GM18861 (cell line): ENCODE data around the gene WEE2.
"Not testable (repeated sequence)": the region's sequence is repeated elsewhere in the genome, so short reads cannot be mapped to it uniquely, and the experiment has no call there.

Source experiments
- ATAC-seq: cut with Tn5 transposase; IDR thresholded peaks from one replicate; pipeline ENCODE4 v1.9.1; 2021; ENCODE audit not compliant: unreplicated experiment

The WEE2 gene

DNA sequence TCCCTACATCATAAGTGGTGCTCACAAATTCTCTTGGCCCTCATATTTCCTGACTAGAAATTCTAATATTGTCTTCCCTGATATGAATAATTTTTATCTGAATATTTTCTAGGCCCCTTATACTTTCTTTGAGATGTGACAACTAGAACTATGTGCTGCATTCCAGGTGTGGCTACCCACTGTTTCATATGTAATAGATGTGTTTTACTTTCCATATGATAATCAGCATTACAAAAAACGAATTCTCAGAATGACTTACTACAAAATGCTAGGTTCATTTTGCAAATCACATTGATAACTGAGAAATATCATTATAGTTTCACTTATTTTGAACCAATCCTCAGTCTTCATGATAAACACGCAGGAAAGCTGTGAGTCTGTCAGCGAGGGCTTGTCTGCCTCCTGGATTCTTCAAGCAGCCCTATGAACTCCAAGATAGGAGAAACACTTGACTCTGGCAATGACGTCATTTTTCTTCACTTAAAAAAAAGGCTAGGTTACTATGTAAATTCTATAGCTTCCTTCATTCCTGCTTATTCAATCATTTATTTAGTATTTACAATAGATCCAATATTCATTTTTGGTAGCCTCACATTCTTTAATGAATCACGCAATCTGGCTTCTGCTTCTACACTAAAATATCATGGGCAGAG lies 4.6 kb downstream of the WEE2 start:
- no peak for ATAC-seq

DNA sequence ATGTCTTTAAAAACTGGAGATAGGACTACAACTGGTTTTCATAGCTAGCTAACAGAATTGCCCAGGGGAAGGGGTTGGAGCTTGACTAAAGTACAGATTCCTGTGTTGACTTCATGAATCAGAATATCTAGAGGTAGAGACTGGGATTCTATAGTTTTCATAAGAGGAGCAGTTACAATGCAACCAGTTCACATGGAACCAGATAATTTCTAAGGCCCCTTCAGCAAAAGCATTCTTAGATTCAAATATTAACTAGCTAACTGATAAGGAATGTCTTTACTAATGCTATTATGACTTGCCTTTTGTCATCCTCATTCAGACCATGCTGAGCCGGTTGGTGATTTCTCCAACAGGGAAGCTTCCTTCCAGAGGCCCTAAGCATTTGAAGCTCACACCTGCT lies 5.7 kb downstream of the WEE2 start:
- ATAC-seq = no peak

- no peak for ATAC-seq
Observed at GRCh38 chr7:141714571-141714970, 6.4 kb downstream of the WEE2 start.

GRCh38 chr7:141715018-141715417 lies 6.9 kb downstream of the WEE2 start:
- no peak for ATAC-seq

- no peak for ATAC-seq
Observed at GRCh38 chr7:141715794-141716689, 7.9 kb downstream of the WEE2 start.

- ATAC-seq = no peak
Observed at GRCh38 chr7:141717450-141717849, 9.3 kb downstream of the WEE2 start.

DNA sequence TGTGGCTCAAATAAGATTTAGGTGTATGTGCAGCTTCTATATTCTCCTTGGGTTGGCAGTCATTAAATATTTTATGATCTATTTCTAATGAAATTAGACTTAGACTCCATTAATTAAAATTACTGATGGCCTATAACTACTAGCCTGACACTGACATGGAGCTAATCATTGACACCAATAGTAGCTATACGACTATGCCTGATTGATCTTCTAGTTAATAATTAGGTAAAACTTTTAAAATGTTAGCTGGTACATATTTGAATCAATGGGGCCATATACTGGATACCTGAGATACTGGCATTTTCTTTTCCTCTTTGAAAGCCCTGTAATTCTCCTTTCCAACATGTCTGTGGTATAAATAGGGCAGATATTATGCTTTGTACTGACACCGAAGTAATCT lies 14.4 kb downstream of the WEE2 start:
- peak; percentile 98 for ATAC-seq

- ATAC-seq = no peak
Observed at GRCh38 chr7:141729020-141729419, 20.9 kb downstream of the WEE2 start.

DNA sequence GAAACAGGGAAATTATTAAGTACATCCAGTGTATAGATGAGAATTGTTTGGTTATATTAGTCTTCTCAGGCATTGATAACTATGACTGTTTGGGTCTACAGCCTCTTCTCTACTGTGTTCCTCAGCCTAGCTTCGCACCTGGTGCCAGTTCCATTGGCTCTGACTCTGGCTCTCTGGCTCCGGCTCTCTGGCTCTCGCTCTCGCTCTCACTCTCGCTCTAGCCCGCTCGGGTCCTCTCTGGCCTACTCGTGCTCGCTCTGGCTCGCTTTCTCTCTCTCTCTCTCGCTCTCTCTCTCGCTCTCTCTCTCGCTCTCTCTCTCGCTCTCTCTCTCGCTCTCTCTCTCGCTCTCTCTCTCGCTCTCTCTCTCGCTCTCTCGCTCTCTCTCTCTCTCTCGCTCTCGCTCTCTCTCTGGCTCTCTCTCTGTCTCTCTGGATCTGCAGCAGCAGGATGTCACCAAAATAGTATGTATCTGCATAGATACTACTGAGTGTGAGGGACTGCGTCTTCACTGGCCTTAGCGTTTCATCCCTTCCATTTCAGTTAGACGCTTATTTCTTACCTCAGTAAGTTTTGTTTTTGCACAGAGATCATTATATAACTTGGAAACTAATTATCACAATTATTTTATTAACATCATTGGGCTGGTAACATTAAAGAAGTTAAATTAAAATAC lies 23.5 kb downstream of the WEE2 start:
- no peak for ATAC-seq

GRCh38 chr7:141737118-141737835 lies 29.1 kb downstream of the WEE2 start:
- ATAC-seq = no peak

DNA sequence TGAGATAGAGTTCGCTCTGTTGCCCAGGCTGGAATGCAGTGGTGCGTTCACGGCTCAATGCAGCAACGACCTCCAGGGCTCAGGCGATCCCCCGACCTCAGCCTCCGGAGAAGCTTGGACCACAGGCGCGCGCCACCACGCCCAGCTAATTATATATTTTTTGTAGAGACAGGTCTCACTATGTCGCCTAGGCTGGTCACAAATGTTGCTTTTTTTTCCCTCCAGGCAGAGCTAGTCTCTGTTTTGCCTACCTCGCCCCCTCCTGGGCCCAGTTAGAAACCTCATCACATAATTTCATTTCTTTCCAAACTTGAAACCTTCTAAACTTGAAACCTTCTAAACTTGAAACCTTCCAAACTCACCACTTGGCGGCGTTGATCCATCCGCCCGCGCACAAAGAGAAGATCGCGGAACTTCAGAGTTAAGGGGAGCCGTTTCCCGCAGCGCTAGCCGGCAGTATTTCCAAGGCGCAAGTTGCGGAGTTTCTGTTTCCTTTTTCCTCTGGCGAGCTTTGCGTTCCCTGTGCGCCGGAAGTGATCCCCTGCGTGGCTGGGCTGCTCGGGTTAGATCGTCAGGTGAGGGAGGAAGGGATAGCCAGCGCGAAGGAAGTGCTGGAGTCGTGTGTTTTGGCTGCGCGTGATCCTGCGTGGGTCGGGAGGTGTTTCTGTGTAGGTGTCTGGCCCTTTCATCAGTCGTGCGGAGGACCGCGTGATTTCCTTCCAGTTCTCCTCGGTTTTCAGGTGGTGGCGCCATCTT lies 29.9 kb downstream of the WEE2 start, which contains the start of gene SSBP1:
SSBP1 (plus strand) TSS at position 523 of the 756 bp plus-strand sequence. CDS start 809 bp downstream, outside the sequence.
- peak; percentile 88 for ATAC-seq

- ATAC-seq = peak; percentile 0
Observed at GRCh38 chr7:141738592-141739013, 30.4 kb downstream of the WEE2 start.

- no peak for ATAC-seq
Observed at GRCh38 chr7:141739250-141739649, 31.1 kb downstream of the WEE2 start.

DNA sequence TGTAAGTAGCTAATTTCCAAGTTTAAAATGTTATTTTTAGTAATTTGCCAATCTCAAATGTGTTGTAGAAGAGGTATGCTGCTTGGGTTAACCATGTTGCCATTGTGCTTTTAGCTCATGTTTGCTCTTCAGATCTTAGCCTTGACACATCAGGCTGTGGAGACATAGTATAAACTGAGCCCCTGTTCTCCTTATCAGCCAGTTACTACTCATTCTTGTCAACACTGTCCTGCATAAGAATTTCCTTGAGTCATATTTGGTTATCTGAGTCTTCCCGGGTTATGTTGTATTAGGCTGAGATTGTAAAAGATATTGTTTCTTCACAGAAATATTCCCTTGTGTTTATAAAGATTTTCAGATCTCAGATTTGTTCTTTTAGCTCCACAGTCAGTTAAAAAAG lies 34.1 kb downstream of the WEE2 start:
- no peak for ATAC-seq

DNA sequence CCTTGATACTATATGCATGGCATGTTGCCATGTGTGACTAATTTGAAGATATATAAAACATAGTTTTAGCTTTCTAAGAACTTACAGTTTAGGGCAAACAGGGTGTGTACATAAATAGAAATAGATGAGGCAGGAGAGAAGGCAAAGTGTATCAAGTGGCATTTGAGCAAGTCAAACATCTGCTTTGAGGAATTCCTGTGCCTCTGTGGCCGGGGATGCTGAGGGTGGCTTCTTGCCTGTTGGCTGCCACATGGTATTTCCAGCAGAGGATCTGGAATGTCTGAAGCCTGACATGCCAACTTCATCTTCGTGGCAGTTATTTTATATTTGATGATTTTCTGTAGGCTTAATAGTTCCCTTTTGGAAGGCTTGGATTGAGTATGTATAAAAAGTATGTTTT lies 36.0 kb downstream of the WEE2 start:
- ATAC-seq = no peak

GRCh38 chr7:141748396-141748795 lies 40.2 kb downstream of the WEE2 start:
- no peak for ATAC-seq

DNA sequence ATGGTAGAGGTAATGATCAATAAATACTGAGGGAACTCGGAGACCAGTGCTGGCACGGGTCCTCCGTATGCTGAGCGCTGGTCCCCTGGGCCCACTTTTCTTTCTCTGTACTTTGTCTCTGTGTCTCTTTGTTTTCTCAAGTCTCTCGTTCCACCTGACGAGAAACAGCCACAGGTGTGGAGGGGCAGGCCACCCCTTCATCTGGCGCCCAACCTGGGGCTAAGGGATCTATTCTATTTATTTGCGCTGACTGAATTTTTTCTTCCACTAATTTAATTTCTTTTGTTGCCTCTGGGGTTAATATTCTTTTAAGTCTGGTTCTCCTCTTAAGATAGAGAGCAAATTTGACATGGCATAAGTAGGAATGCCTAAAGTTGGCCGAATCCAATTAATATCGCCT lies 43.8 kb downstream of the WEE2 start:
- ATAC-seq = not testable (repeated sequence)

GRCh38 chr7:141752634-141753033 lies 44.5 kb downstream of the WEE2 start:
- no peak for ATAC-seq

- ATAC-seq = no peak
Observed at GRCh38 chr7:141754939-141755338, 46.8 kb downstream of the WEE2 start.

DNA sequence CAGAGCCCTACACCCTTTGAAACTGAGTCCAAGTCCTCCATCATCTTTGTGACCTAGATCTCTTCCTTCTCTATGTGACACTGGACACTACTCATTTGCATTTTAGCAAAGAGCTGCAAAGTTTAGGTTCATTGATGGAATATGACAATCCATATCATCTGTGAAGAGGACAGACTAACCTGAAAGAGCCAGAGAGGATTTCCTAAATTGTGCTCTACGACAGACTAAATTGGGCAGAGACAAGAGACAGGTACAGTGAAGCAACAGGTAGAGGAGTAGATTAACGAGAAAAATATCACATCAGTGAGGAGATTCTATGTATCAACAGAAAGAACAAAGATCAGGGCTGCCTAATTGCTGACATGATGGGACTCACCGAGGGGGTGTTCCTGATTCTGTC lies 55.6 kb downstream of the WEE2 start, which contains the start of gene TAS2R3:
TAS2R3 (plus strand) TSS at position 301 of the 400 bp plus-strand sequence; CDS start at position 363, 62 bp downstream.
- ATAC-seq = no peak
